K562 (cell line): ENCODE results near the gene RASGEF1C. TPM values are rescaled to one million over a fixed set of nuclear protein-coding genes. Genes with fewer than 3 reads are reported as not detected.

Experiments used
- BDP1 ChIP-seq: IDR thresholded peaks from 3 replicates; pipeline ENCODE4 v1.6.1; 2011; ENCODE audit not compliant: insufficient read length, insufficient read depth
- CAMTA2 ChIP-seq: fragments of 250-450 bp; sonication (Bioruptor Pico); conservative IDR thresholded peaks from 2 replicates; pipeline ENCODE4 v1.5.1; 2022
- CEBPG ChIP-seq, 3 experiments: fragments of 200-800 bp in 1 of 3; sonication (Bioruptor generic) in 1 of 3; sonication (generic) in 1 of 3; formaldehyde crosslinking in 1 of 3; IDR thresholded peaks in 2 of 3; conservative IDR thresholded peaks in 1 of 3; 2 replicates each; pipeline versions ENCODE4 v1.6.1 to v1.8.0; 2016 to 2022; ENCODE audit warnings: missing compliant biosample characterization in 2 of 3, missing genetic modification characterization in 2 of 3, mild to moderate bottlenecking in 1 of 3, missing genetic modification reagents in 1 of 3
- EGR1 ChIP-seq: fragments of 450-650 bp; conservative IDR thresholded peaks from 2 replicates; pipeline ENCODE4 v1.6.1; 2017; ENCODE audit warnings: mild to moderate bottlenecking
- EP300 ChIP-seq: IDR thresholded peaks from 2 replicates; pipeline ENCODE4 v1.6.1; 2012; ENCODE audit warnings: low read length, improper control_type of control experiment
- HDAC2 ChIP-seq: fragments of 450-650 bp; IDR thresholded peaks from 2 replicates; pipeline ENCODE4 v1.6.1; 2016; ENCODE audit warnings: mild to moderate bottlenecking
- ILF3 ChIP-seq: fragments of 450-650 bp; IDR thresholded peaks from 2 replicates; pipeline ENCODE4 v1.6.1; 2018; ENCODE audit warnings: antibody characterized with exemption, mild to moderate bottlenecking, moderate library complexity, borderline replicate concordance
- JUNB ChIP-seq: fragments of 450-650 bp; formaldehyde crosslinking; conservative IDR thresholded peaks from 2 replicates; pipeline ENCODE4 v1.4.0; 2020; ENCODE audit warnings: mild to moderate bottlenecking
- KLF16 ChIP-seq: IDR thresholded peaks from 2 replicates; pipeline ENCODE4 v1.6.1; 2016; ENCODE audit warnings: antibody characterized with exemption
- NFRKB ChIP-seq: fragments of 450-650 bp; IDR thresholded peaks from 2 replicates; pipeline ENCODE4 v1.6.1; 2016; ENCODE audit warnings: low read depth
- POLR2AphosphoS5 ChIP-seq: IDR thresholded peaks from 2 replicates; pipeline ENCODE4 v1.6.1; 2011; ENCODE audit warnings: mild to moderate bottlenecking, low read depth, low read length, moderate library complexity; ENCODE audit not compliant: control insufficient read depth, insufficient read depth
- PRMT5 ChIP-seq: sonication (generic); formaldehyde crosslinking; IDR thresholded peaks from 2 replicates; pipeline ENCODE4 v1.5.0; 2020; ENCODE audit warnings: missing genetic modification reagents
- SRSF9 ChIP-seq: fragments of 200-400 bp; formaldehyde crosslinking; IDR thresholded peaks from 2 replicates; pipeline ENCODE4 v1.6.1; 2017; ENCODE audit warnings: low read depth, low read length, borderline replicate concordance
- TAF1 ChIP-seq: IDR thresholded peaks from 2 replicates; pipeline ENCODE4 v1.6.1; 2011; ENCODE audit warnings: mild to moderate bottlenecking, low read length, moderate library complexity; ENCODE audit not compliant: insufficient read depth, control insufficient read depth, severe bottlenecking; ENCODE audit errors: extremely low read depth
- XRCC3 ChIP-seq: fragments of 450-650 bp; IDR thresholded peaks from 2 replicates; pipeline ENCODE4 v1.6.1; 2017; ENCODE audit warnings: mild to moderate bottlenecking, moderate library complexity
- ZBTB12 ChIP-seq: fragments of 250-450 bp; sonication (Bioruptor Pico); IDR thresholded peaks from 2 replicates; pipeline ENCODE4 v1.4.0; 2020
- ZNF311 ChIP-seq: fragments of 250-450 bp; sonication (Bioruptor Pico); IDR thresholded peaks from 2 replicates; pipeline ENCODE4 v1.4.0; 2020; ENCODE audit warnings: mild to moderate bottlenecking, moderate library complexity
- ZNF354B ChIP-seq: fragments of 250-450 bp; sonication (Bioruptor Pico); IDR thresholded peaks from 2 replicates; pipeline ENCODE4 v1.4.0; 2020
- ZNF764 ChIP-seq: fragments of 250-450 bp; sonication (Bioruptor Pico); IDR thresholded peaks from 2 replicates; pipeline ENCODE4 v1.4.0; 2020; ENCODE audit warnings: low read depth, mild to moderate bottlenecking, moderate library complexity
- polyA plus RNA-seq, 8 experiments: library from polyadenylated mRNA; depleted of rRNA in 4 of 8; stranded (reverse) in 5 of 8; unstranded in 3 of 8; fragments of >200 nt; fragmentation: Nextera tagmentation in 2 of 8; fragmentation: Illumina TruSeq in 1 of 8; extraction: Ambion mirVana in 2 of 8; extraction: Trizol in 1 of 8; gene quantifications; 2 replicates each; pipeline versions ENCODE4 v1.2.1 to v1.2.3, GENCODE V29; 2011 to 2014; ENCODE audit warnings: inconsistent platforms in 1 of 8, missing spikeins in 1 of 8
- total RNA-seq, 7 experiments: library from RNA; depleted of rRNA in 6 of 7; stranded (reverse); fragments of >200 nt in 6 of 7; fragmentation: Illumina TruSeq in 2 of 7; extraction: Trizol in 2 of 7; gene quantifications; 2 replicates each; pipeline versions ENCODE4 v1.2.1 to v1.2.3, GENCODE V29; 2011 to 2021; ENCODE audit warnings: low replicate concordance in 1 of 7
- TF ChIP-seq, protein P1 (sequence below): fragments of 250-450 bp; sonication (Bioruptor Pico); IDR thresholded peaks from 2 replicates; pipeline ENCODE4 v1.8.0; 2022; ENCODE audit warnings: moderate library complexity, mild to moderate bottlenecking, inconsistent platforms
- TF ChIP-seq, protein P2 (sequence below): fragments of 200-400 bp; formaldehyde crosslinking; IDR thresholded peaks from 2 replicates; pipeline ENCODE4 v1.6.1; 2017; ENCODE audit warnings: mild to moderate bottlenecking, low read depth, low read length, moderate library complexity
- TF ChIP-seq, protein P3 (sequence below): sonication (generic); formaldehyde crosslinking; IDR thresholded peaks from 2 replicates; pipeline ENCODE4 v1.8.0; 2023; ENCODE audit warnings: mild to moderate bottlenecking, missing genetic modification reagents
- TF ChIP-seq, protein P4 (sequence below): fragments of 450-650 bp; IDR thresholded peaks from 2 replicates; pipeline ENCODE4 v1.6.1; 2016; ENCODE audit warnings: antibody characterized with exemption

RASGEF1C gene
- total and polyA plus RNA-seq, 9 of the 15 experiments (the other 6 are each of a cell fraction or from before 2014, with no cell fraction given), result 0.04 to 1.1 (median 0.21) TPM; not detected in 4

DNA sequence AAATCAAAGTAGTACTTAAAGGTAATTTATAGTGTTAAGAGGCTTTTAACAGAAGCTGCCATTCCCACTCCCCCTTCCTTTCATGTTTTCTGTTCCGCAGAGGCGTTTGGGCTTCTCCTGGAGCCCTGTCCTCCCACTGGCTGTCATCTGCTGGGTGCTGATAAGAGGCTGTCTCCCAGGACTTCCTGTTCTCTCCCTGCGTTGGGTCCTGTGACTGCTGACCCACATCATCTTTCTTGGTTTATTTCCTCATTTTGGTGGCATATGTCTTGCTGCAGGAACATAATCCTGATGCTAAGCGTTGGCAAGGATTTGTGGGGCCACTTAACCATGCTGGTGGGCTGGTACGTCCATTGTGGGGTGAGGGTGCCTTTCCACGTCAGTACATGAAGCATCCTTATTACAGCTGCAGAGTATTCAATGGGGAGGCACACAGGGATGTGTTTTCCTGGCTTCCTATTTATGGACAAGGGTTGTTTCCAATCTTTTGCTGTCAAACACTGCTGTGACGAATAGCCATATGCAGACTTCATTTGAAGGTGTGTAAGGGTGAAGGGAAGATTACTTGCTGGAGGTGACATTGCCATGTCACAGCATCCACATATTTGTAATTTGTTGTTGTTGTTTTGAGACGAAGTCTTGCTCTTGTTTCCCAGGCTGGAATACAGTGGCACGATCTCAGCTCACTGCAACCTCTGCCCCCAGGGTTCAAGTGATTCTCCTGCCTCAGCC is 115.2 kb downstream of the RASGEF1C start (continued):
- no peak for TF ChIP-seq XRCC3
- TF ChIP-seq, protein P1, sequence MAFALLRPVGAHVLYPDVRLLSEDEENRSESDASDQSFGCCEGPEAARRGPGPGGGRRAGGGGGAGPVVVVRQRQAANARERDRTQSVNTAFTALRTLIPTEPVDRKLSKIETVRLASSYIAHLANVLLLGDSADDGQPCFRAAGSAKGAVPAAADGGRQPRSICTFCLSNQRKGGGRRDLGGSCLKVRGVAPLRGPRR (CRISPR knock-in tag), result no peak
- no peak for TF ChIP-seq ZNF764 (CRISPR knock-in tag)
- TF ChIP-seq ZBTB12 (CRISPR knock-in tag), result no peak
- peak; percentile 98 for TF ChIP-seq HDAC2
- TF ChIP-seq, protein P2, sequence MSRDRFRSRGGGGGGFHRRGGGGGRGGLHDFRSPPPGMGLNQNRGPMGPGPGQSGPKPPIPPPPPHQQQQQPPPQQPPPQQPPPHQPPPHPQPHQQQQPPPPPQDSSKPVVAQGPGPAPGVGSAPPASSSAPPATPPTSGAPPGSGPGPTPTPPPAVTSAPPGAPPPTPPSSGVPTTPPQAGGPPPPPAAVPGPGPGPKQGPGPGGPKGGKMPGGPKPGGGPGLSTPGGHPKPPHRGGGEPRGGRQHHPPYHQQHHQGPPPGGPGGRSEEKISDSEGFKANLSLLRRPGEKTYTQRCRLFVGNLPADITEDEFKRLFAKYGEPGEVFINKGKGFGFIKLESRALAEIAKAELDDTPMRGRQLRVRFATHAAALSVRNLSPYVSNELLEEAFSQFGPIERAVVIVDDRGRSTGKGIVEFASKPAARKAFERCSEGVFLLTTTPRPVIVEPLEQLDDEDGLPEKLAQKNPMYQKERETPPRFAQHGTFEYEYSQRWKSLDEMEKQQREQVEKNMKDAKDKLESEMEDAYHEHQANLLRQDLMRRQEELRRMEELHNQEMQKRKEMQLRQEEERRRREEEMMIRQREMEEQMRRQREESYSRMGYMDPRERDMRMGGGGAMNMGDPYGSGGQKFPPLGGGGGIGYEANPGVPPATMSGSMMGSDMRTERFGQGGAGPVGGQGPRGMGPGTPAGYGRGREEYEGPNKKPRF, result no peak
- TF ChIP-seq, protein P3, sequence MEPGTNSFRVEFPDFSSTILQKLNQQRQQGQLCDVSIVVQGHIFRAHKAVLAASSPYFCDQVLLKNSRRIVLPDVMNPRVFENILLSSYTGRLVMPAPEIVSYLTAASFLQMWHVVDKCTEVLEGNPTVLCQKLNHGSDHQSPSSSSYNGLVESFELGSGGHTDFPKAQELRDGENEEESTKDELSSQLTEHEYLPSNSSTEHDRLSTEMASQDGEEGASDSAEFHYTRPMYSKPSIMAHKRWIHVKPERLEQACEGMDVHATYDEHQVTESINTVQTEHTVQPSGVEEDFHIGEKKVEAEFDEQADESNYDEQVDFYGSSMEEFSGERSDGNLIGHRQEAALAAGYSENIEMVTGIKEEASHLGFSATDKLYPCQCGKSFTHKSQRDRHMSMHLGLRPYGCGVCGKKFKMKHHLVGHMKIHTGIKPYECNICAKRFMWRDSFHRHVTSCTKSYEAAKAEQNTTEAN, result peak; percentile 43; the same call in 1 of the 2 replicates
- no peak for TF ChIP-seq PRMT5 (CRISPR knock-in tag)
- TF ChIP-seq BDP1, result no peak
- peak; percentile 97 for TF ChIP-seq KLF16
- no peak for TF ChIP-seq SRSF9
- peak; percentile 52 for TF ChIP-seq TAF1
- TF ChIP-seq NFRKB, result no peak
- TF ChIP-seq CEBPG (CRISPR knock-in tag; IDR thresholded peaks at IDR 0.05), result no peak
- TF ChIP-seq CEBPG (tag; conservative IDR thresholded peaks at IDR 0.05 in 1 of 2, IDR thresholded peaks at IDR 0.05 in 1 of 2), result no peak; a peak in 1 of 4 replicates
- no peak for TF ChIP-seq ZNF354B (CRISPR knock-in tag)
- no peak for TF ChIP-seq CAMTA2
- peak; percentile 86; the same call in 1 of the 2 replicates for TF ChIP-seq ILF3
- TF ChIP-seq ZNF311 (CRISPR knock-in tag), result peak; percentile 42; the same call in 1 of the 2 replicates
- TF ChIP-seq EGR1, result peak; percentile 97
- TF ChIP-seq EP300, result peak; percentile 99
- peak; percentile 91 for TF ChIP-seq POLR2AphosphoS5
- TF ChIP-seq JUNB (CRISPR knock-in tag), result no peak
- TF ChIP-seq, protein P4, sequence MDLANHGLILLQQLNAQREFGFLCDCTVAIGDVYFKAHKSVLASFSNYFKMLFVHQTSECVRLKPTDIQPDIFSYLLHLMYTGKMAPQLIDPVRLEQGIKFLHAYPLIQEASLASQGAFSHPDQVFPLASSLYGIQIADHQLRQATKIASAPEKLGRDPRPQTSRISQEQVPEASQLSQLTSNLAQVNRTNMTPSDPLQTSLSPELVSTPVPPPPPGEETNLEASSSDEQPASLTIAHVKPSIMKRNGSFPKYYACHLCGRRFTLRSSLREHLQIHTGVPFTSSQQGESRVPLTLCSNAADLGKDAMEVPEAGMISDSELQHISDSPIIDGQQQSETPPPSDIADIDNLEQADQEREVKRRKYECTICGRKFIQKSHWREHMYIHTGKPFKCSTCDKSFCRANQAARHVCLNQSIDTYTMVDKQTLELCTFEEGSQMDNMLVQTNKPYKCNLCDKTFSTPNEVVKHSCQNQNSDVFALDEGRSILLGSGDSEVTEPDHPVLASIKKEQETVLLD, result peak; percentile 28; the same call in 1 of the 2 replicates
